Adrenal gland (tissue), 5 donors: Measurements from ENCODE around the gene TAB2.

Source experiments
- CTCF ChIP-seq, 6 experiments: fragments of 450-650 bp in 4 of 6; fragments of 200-600 bp in 2 of 6; sonication (generic) in 1 of 6; IDR thresholded peaks; 1 replicate in 5 of 6; 2 replicates in 1 of 6; pipeline versions ENCODE4 v1.5.1 to v1.8.0; 2016 to 2021; ENCODE audit warnings: antibody characterized with exemption in 6 of 6, mild to moderate bottlenecking in 2 of 6, moderate library complexity in 1 of 6
- POLR2A ChIP-seq, 2 donors: fragments of 450-650 bp; IDR thresholded peaks; one replicate each; pipeline ENCODE4 v1.6.1; 2017; ENCODE audit warnings: antibody characterized with exemption in 2 of 2, mild to moderate bottlenecking in 2 of 2, moderate library complexity in 1 of 2
- donor health status: DM: no; HTN: no; CAD: no.

- no peak for TF ChIP-seq CTCF (IDR thresholded peaks at IDR 0.05)
- TF ChIP-seq POLR2A (IDR thresholded peaks at IDR 0.05), result no peak
Observed at GRCh38 chr6:149384464-149384863, 67.0 kb downstream of the TAB2 start.
